ENCODE measurements around the gene PTPRA.

- TF ChIP-seq, protein P1, sequence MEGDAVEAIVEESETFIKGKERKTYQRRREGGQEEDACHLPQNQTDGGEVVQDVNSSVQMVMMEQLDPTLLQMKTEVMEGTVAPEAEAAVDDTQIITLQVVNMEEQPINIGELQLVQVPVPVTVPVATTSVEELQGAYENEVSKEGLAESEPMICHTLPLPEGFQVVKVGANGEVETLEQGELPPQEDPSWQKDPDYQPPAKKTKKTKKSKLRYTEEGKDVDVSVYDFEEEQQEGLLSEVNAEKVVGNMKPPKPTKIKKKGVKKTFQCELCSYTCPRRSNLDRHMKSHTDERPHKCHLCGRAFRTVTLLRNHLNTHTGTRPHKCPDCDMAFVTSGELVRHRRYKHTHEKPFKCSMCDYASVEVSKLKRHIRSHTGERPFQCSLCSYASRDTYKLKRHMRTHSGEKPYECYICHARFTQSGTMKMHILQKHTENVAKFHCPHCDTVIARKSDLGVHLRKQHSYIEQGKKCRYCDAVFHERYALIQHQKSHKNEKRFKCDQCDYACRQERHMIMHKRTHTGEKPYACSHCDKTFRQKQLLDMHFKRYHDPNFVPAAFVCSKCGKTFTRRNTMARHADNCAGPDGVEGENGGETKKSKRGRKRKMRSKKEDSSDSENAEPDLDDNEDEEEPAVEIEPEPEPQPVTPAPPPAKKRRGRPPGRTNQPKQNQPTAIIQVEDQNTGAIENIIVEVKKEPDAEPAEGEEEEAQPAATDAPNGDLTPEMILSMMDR (IDR thresholded peaks at IDR 0.05; ENCODE audit: poor library complexity): no peak
- no peak for TF ChIP-seq EZH2 (IDR thresholded peaks at IDR 0.05; ENCODE audit: borderline replicate concordance)
- no peak for TF ChIP-seq EZH2phosphoT487 (IDR thresholded peaks at IDR 0.05; ENCODE audit: low read depth, severe bottlenecking, unreplicated experiment)
Observed at GRCh38 chr20:2829376-2829775, 43.9 kb upstream of the PTPRA start.

Measured in hepatocyte (in vitro differentiated cells).